ENCODE results near the gene LMAN1L.
A peak's percentile ranks its signal among the peaks of the same experiment; 100 is the strongest.

The LMAN1L gene

GRCh38 chr15:74775132-74775562 is 37.5 kb upstream of the LMAN1L start:
- Histone ChIP-seq H3K4me1 (ENCODE audit: control insufficient read depth in 5 of 5, insufficient read depth in 5 of 5, low read length in 5 of 5) (peaks cover 0 to 49% (median 30%) of the 10 kb centered on the region in 5 donors), H3K27me3 (ENCODE audit: control insufficient read depth in 5 of 5, insufficient read depth in 4 of 5, low read length in 5 of 5) (peaks cover 0 to 3% (median 0%) of the 10 kb centered on the region in 5 donors)

DNA sequence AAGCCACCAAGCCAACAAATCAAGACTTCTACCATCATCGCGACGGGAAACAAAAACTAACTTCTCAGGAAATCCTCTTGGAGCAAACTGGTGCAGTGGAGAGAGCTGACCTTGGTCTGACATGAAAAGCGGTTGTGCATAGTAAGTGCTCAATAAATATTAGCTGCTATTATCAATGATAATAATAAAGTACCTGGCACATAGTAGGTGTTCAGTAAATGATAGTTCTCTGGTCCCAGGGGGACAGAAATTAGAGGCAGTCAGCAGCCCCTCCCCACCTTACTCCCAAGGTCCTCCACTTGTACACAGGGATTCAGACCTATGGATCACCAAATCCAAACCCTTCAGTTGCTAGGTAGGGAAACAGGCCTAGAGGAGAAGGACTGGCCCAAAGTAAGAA is 36.7 kb upstream of the LMAN1L start:
- Histone ChIP-seq H3K27ac (ENCODE audit: low read depth, low read length) (no peak overlapping the region), H3K9ac (ENCODE audit: low read length in 5 of 5) (no peak overlapping the region), H3K36me3 (ENCODE audit: control insufficient read depth in 5 of 5, insufficient read depth in 5 of 5, low read length in 5 of 5) (no peaks in the 10 kb centered on the region), H3K9me3 (ENCODE audit: control insufficient read depth in 5 of 5, low read length in 5 of 5) (no peaks in the 10 kb centered on the region), H3K4me3 (ENCODE audit: low read depth in 1 of 5, low read length in 5 of 5) (no peak overlapping the region), H3K27me3 (ENCODE audit: control insufficient read depth in 5 of 5, insufficient read depth in 4 of 5, low read length in 5 of 5) (no peaks in the 10 kb centered on the region), H3K4me1 (ENCODE audit: control insufficient read depth in 5 of 5, insufficient read depth in 5 of 5, low read length in 5 of 5) (peaks cover 1 to 55% (median 37%) of the 10 kb centered on the region in 5 donors)

More at GRCh38 chr15:74775132-74775562, 37.5 kb upstream of the LMAN1L start:
- H3K9ac ChIP-seq (ENCODE audit: low read length in 5 of 5) = no peak overlapping the region
- H3K9me3 ChIP-seq (ENCODE audit: control insufficient read depth in 5 of 5, low read length in 5 of 5) = no peaks in the 10 kb centered on the region
- no peaks in the 10 kb centered on the region for H3K36me3 ChIP-seq (ENCODE audit: control insufficient read depth in 5 of 5, insufficient read depth in 5 of 5, low read length in 5 of 5)
- no peak overlapping the region for H3K4me3 ChIP-seq (ENCODE audit: low read depth in 1 of 5, low read length in 5 of 5)
- no peak overlapping the region for H3K27ac ChIP-seq (ENCODE audit: low read depth, low read length)

GRCh38 chr15:74776821-74777768 is 35.5 kb upstream of the LMAN1L start:
- Histone ChIP-seq H3K9ac (ENCODE audit: low read length in 5 of 5) (peak overlapping the region in 1 of 5 donors; percentile 53), H3K4me3 (ENCODE audit: low read depth in 1 of 5, low read length in 5 of 5) (peak overlapping the region in 2 of 5 donors; percentile 4 to 14)

DNA sequence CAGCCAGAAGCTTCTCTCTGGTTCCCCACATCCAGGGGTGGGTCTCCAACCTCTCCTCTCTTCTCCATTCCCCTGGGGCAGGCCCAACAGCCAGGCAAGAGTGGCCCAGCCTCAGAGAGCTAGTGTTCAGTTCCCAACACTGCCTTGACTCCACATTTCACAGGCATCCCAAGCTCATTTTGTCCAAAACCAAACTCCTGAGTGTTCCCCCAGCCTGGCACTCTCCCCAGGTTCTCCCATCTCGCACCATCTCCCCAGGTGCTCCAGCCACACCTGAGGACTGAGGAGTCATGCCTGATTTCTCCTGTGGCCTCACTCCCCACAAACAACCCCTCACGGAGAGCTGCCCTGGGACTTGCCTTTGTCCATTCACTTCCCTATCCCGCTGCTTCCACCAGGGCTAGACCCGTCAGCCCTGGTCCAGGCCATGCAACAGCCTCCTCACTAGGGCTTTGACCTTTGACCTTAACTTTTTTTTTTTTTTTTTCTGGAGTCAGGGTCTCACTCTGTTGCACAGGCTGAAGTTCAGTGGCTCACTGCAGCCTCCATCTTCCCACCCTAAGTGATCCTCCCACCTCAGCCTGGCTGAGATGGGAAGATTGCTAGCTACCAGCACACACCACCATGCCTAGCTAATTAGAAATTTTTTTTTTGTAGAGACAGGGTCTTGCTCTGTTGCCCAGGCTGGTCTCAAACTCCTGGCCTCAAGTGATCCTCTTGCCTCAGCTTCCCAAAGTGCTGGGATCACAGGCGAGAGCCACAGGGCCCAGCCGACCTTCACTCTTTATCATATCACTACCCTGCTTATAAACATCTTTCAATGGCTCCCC is 34.7 kb upstream of the LMAN1L start:
- Histone ChIP-seq H3K27ac (ENCODE audit: low read depth, low read length) (no peak overlapping the region), H3K27me3 (ENCODE audit: control insufficient read depth in 5 of 5, insufficient read depth in 4 of 5, low read length in 5 of 5) (no peaks in the 10 kb centered on the region), H3K9ac (ENCODE audit: low read length in 5 of 5) (peak overlapping the region in 2 of 5 donors; percentile 2 to 53), H3K36me3 (ENCODE audit: control insufficient read depth in 5 of 5, insufficient read depth in 5 of 5, low read length in 5 of 5) (no peaks in the 10 kb centered on the region), H3K4me1 (ENCODE audit: control insufficient read depth in 5 of 5, insufficient read depth in 5 of 5, low read length in 5 of 5) (peaks cover 5 to 62% (median 49%) of the 10 kb centered on the region in 5 donors), H3K9me3 (ENCODE audit: control insufficient read depth in 5 of 5, low read length in 5 of 5) (no peaks in the 10 kb centered on the region), H3K4me3 (ENCODE audit: low read depth in 1 of 5, low read length in 5 of 5) (no peak overlapping the region)

More at GRCh38 chr15:74776821-74777768, 35.5 kb upstream of the LMAN1L start:
- Histone ChIP-seq H3K27me3 (ENCODE audit: control insufficient read depth in 5 of 5, insufficient read depth in 4 of 5, low read length in 5 of 5) (no peaks in the 10 kb centered on the region), H3K27ac (ENCODE audit: low read depth, low read length) (no peak overlapping the region), H3K9me3 (ENCODE audit: control insufficient read depth in 5 of 5, low read length in 5 of 5) (no peaks in the 10 kb centered on the region), H3K4me1 (ENCODE audit: control insufficient read depth in 5 of 5, insufficient read depth in 5 of 5, low read length in 5 of 5) (peaks cover 3 to 56% (median 43%) of the 10 kb centered on the region in 5 donors), H3K36me3 (ENCODE audit: control insufficient read depth in 5 of 5, insufficient read depth in 5 of 5, low read length in 5 of 5) (no peaks in the 10 kb centered on the region)

DNA sequence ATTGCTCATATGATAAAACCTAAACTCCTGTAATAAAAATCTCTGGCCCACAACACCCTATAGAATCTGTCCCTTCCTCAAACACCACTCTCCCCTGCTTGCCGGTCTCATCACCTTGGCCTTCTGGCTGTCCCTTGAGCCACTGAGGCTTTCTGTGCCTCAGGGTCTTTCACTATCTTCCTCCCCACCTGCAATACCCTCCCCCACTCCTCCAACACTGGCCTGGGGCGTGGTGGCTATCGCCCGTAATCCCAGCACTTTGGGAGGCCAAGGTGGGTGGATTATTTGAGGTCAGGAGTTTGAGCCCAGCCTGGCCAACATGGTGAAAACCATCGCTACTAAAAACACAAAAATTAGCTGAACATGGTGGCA is 34.0 kb upstream of the LMAN1L start:
- Histone ChIP-seq H3K9me3 (ENCODE audit: control insufficient read depth in 5 of 5, low read length in 5 of 5) (no peaks in the 10 kb centered on the region), H3K4me1 (ENCODE audit: control insufficient read depth in 5 of 5, insufficient read depth in 5 of 5, low read length in 5 of 5) (peaks cover 8 to 68% (median 55%) of the 10 kb centered on the region in 5 donors), H3K4me3 (ENCODE audit: low read depth in 1 of 5, low read length in 5 of 5) (no peak overlapping the region), H3K9ac (ENCODE audit: low read length in 5 of 5) (no peak overlapping the region), H3K27ac (ENCODE audit: low read depth, low read length) (no peak overlapping the region), H3K36me3 (ENCODE audit: control insufficient read depth in 5 of 5, insufficient read depth in 5 of 5, low read length in 5 of 5) (no peaks in the 10 kb centered on the region), H3K27me3 (ENCODE audit: control insufficient read depth in 5 of 5, insufficient read depth in 4 of 5, low read length in 5 of 5) (no peaks in the 10 kb centered on the region)

DNA sequence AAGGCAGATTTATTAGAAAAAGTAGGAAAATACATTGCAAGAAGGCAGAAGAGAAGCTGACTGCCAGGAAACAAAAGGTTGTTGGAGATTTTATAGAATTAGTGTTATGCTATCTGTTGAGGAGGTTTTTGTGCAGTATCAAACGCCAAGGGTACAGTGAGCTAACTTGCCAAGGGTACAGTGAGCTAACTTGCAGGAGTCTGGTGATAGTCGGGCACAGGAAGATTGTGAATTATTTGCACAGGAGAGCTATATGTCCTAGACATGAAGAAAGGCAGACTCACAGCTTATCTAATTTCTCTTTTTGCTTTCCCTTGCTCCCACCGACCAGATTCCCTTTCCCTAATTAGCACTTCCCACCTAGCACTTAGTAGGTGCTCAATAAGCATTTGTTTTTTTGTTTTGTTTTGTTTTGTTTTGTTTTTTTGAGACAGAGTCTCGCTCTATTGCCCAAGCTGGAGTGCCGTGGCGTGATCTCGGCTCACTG is 33.4 kb upstream of the LMAN1L start:
- H3K36me3 ChIP-seq (ENCODE audit: control insufficient read depth in 5 of 5, insufficient read depth in 5 of 5, low read length in 5 of 5) = no peaks in the 10 kb centered on the region
- H3K4me1 ChIP-seq (ENCODE audit: control insufficient read depth in 5 of 5, insufficient read depth in 5 of 5, low read length in 5 of 5) = peaks cover 13 to 74% (median 62%) of the 10 kb centered on the region in 5 donors
- H3K9ac ChIP-seq (ENCODE audit: low read length in 5 of 5) = no peak overlapping the region
- H3K27ac ChIP-seq (ENCODE audit: low read depth, low read length) = no peak overlapping the region
- H3K4me3 ChIP-seq (ENCODE audit: low read depth in 1 of 5, low read length in 5 of 5) = no peak overlapping the region
- H3K9me3 ChIP-seq (ENCODE audit: control insufficient read depth in 5 of 5, low read length in 5 of 5) = no peaks in the 10 kb centered on the region
- no peaks in the 10 kb centered on the region for H3K27me3 ChIP-seq (ENCODE audit: control insufficient read depth in 5 of 5, insufficient read depth in 4 of 5, low read length in 5 of 5)

DNA sequence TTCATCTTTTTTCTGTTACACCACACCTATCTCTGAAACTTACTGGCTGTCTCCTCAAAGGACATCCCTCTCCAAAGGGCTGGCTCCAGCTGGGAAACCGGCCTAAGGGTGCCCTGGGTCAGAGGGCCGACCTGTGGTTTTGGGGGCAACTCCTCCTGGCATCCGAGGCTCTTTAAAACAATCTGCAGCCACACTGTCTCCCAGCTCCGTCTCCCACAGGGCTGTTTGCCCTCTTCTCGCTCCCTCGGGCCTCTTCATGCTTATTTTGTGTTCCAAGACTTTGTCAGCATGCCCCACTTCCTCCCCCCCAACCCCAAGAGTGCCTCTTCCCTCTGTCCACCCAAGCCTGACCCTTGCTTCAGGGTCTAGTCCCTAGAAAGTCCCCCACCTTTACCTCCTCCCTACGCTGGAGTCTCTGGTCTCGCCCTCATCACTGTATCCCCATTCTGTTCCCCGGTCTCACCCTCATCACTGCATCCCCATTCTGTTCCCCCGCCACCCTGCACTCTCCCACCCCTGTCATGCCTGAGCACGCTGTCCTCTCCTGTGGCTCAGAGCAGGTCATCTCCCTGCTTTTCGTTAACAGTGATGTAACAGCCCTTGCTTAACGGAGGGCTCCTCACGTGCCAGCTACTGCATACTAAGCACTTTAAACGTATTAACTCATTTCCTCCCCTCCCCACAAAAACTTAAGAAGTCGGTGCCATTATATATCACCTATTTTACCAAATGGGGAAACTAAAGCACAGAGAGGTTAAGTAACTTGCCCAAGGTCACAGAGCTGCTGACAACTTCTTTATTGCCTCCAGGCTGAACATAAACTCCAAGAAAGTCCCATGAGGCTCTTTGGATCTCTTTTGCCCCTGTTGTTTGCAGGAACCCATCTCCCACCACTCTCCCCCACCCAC is 31.9 kb upstream of the LMAN1L start:
- Histone ChIP-seq H3K4me1 (ENCODE audit: control insufficient read depth in 5 of 5, insufficient read depth in 5 of 5, low read length in 5 of 5) (peaks cover 16 to 84% (median 70%) of the 10 kb centered on the region in 5 donors), H3K27me3 (ENCODE audit: control insufficient read depth in 5 of 5, insufficient read depth in 4 of 5, low read length in 5 of 5) (no peaks in the 10 kb centered on the region), H3K9me3 (ENCODE audit: control insufficient read depth in 5 of 5, low read length in 5 of 5) (no peaks in the 10 kb centered on the region), H3K4me3 (ENCODE audit: low read depth in 1 of 5, low read length in 5 of 5) (peak overlapping the region in 4 of 5 donors; percentile 31 to 61 (median 55)), H3K27ac (ENCODE audit: low read depth, low read length) (no peak overlapping the region), H3K36me3 (ENCODE audit: control insufficient read depth in 5 of 5, insufficient read depth in 5 of 5, low read length in 5 of 5) (no peaks in the 10 kb centered on the region), H3K9ac (ENCODE audit: low read length in 5 of 5) (peak overlapping the region in 3 of 5 donors; percentile 20 to 66 (median 53))

- Histone ChIP-seq H3K4me3 (ENCODE audit: low read depth in 1 of 5, low read length in 5 of 5) (peak within 1 kb of the TSS; percentile 73 to 92 (median 86)), H3K9ac (ENCODE audit: low read length in 5 of 5) (peak within 1 kb of the TSS; percentile 65 to 95 (median 83)), H3K4me1 (ENCODE audit: control insufficient read depth in 5 of 5, insufficient read depth in 5 of 5, low read length in 5 of 5) (peaks cover 19 to 84% (median 73%) of the 10 kb centered on the region in 5 donors), H3K9me3 (ENCODE audit: control insufficient read depth in 5 of 5, low read length in 5 of 5) (no peaks in the 10 kb centered on the region), H3K27me3 (ENCODE audit: control insufficient read depth in 5 of 5, insufficient read depth in 4 of 5, low read length in 5 of 5) (no peaks in the 10 kb centered on the region), H3K27ac (ENCODE audit: low read depth, low read length) (peak within 1 kb of the TSS; percentile 76), H3K36me3 (ENCODE audit: control insufficient read depth in 5 of 5, insufficient read depth in 5 of 5, low read length in 5 of 5) (no peaks in the 10 kb centered on the region)
These were observed 31.0 kb upstream of the LMAN1L start, which contains the start of gene CSK for GRCh38 chr15:74781431-74782258. CSK (plus strand) TSS chr15:74782080; CDS start chr15:74798298, 16,218 bp downstream.

Measured in subcutaneous abdominal adipose tissue (tissue), 5 donors.